ENCODE measurements around the gene NLRC3.

NLRC3 gene

DNA sequence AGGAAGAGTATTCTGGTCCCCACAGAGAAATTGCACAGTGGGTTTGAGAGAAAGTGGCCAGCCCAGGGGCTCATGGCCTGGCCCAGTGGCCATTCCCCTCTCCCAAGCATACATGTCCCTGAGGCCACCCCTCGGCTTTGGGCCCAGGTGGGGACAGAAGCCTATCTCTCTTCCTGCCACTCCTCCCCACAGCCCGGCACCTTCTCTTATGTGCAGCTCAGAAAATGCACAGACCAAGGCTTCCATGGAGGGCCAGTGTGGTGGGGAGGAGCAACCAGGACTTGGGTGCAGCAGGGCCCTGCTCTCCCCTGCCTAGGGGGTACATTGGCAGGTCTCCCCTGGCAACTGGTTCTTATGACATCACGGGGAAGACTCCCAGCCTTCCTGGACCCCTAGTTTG is 82.0 kb downstream of the NLRC3 start, which contains the start of gene C16orf90 (continued):
- TF ChIP-seq, protein P1, sequence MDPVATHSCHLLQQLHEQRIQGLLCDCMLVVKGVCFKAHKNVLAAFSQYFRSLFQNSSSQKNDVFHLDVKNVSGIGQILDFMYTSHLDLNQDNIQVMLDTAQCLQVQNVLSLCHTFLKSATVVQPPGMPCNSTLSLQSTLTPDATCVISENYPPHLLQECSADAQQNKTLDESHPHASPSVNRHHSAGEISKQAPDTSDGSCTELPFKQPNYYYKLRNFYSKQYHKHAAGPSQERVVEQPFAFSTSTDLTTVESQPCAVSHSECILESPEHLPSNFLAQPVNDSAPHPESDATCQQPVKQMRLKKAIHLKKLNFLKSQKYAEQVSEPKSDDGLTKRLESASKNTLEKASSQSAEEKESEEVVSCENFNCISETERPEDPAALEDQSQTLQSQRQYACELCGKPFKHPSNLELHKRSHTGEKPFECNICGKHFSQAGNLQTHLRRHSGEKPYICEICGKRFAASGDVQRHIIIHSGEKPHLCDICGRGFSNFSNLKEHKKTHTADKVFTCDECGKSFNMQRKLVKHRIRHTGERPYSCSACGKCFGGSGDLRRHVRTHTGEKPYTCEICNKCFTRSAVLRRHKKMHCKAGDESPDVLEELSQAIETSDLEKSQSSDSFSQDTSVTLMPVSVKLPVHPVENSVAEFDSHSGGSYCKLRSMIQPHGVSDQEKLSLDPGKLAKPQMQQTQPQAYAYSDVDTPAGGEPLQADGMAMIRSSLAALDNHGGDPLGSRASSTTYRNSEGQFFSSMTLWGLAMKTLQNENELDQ (tag by site-specific recombination; IDR thresholded peaks at IDR 0.05; ENCODE audit: low read depth), result no peak
- no peak for TF ChIP-seq ZNF629 (tag by site-specific recombination; IDR thresholded peaks at IDR 0.05)
- no peak for TF ChIP-seq KLF7 (tag by site-specific recombination; IDR thresholded peaks at IDR 0.05; ENCODE audit: borderline replicate concordance)
- TF ChIP-seq, protein P2, sequence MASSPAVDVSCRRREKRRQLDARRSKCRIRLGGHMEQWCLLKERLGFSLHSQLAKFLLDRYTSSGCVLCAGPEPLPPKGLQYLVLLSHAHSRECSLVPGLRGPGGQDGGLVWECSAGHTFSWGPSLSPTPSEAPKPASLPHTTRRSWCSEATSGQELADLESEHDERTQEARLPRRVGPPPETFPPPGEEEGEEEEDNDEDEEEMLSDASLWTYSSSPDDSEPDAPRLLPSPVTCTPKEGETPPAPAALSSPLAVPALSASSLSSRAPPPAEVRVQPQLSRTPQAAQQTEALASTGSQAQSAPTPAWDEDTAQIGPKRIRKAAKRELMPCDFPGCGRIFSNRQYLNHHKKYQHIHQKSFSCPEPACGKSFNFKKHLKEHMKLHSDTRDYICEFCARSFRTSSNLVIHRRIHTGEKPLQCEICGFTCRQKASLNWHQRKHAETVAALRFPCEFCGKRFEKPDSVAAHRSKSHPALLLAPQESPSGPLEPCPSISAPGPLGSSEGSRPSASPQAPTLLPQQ (tag by site-specific recombination; IDR thresholded peaks at IDR 0.05), result no peak

DNA sequence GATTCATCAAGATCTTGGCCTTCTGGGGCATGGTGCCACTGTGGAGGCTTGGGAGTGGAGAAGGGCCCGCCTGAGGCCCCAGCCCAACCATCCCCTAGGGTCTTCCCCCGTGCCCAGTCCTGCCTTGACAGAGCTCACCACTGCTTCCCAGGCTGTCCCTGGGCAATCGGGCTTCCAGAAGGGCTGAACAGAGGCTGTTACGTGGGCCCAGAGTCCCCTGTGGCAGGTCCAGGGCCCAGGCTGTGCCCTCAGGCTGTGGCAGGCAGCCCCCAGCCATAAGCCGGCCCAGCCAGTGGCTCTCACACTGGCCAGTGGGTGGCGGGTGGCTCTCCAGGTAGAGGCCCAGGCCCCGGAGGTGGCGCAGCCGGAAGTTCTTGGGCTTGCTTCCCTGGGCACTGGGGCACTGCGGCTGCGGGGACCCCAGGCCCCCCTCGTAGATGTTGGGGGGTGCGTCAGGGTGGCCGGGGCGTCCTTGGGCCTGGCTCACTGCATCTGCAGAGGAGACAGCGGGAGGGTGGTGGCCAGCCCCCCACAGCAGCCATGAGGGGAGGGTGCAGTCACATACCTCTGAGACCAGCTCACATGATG is 82.7 kb downstream of the NLRC3 start:
- CTCF ChIA-PET, result no interaction called here

DNA sequence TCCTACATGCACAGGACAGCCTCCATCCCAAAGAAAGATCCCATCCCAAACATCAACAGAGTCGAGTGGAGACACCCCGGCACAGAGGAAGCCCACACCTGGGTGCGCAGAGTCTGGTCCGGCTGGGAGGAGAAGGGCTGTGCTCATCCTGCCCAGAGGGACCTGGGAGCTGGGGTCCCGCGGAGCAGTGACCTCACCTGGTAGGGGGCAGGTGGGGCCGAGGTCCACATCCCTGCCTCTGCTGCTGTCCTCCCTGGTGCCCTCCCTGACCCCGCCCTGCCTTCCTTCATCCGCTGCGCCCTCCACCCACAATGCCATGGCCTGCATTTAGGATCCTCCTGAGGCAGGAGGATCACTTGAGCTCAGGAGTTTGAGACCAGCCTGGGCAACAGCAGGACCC is 84.8 kb downstream of the NLRC3 start:
- Histone ChIP-seq H3K27ac (ENCODE audit: extremely low read depth, low read depth, low read length) (no peak overlapping the region), H3K4me1 (ENCODE audit: control insufficient read depth, insufficient read depth, low read length) (no peaks in the 10 kb centered on the region), H3K9me3 (ENCODE audit: control insufficient read depth, insufficient read depth, low read depth, low read length) (no peaks in the 10 kb centered on the region), H3K36me3 (ENCODE audit: control insufficient read depth in 2 of 2, insufficient read depth in 1 of 2, low read length in 2 of 2) (peaks cover 0 to 7% of the 10 kb centered on the region in 2 experiments; a peak in 1 of 3 replicates), H3K4me3 (ENCODE audit: low read depth, low read length) (no peak overlapping the region)
- ChIA-PET POLR2A (no interaction called here), CTCF (interaction anchor here (0.6 kb wide), 1 partner anchor 96 kb away, joined by 4 read pairs; no protein-coding TSS in a partner anchor)
- TF ChIP-seq WT1 (tag by site-specific recombination; IDR thresholded peaks at IDR 0.05) (no peak), ZNF473 (tag by site-specific recombination; IDR thresholded peaks at IDR 0.05) (no peak), ZNF585B (tag by site-specific recombination; IDR thresholded peaks at IDR 0.05) (no peak), ZNF792 (tag by site-specific recombination; IDR thresholded peaks at IDR 0.05) (no peak), ZNF132 (tag by site-specific recombination; IDR thresholded peaks at IDR 0.05; ENCODE audit: borderline replicate concordance) (no peak), ZNF341 (tag by site-specific recombination; IDR thresholded peaks at IDR 0.05; ENCODE audit: low read depth) (no peak), ZNF138 (tag by site-specific recombination; IDR thresholded peaks at IDR 0.05; ENCODE audit: borderline replicate concordance) (no peak)
- TF ChIP-seq, protein P3, sequence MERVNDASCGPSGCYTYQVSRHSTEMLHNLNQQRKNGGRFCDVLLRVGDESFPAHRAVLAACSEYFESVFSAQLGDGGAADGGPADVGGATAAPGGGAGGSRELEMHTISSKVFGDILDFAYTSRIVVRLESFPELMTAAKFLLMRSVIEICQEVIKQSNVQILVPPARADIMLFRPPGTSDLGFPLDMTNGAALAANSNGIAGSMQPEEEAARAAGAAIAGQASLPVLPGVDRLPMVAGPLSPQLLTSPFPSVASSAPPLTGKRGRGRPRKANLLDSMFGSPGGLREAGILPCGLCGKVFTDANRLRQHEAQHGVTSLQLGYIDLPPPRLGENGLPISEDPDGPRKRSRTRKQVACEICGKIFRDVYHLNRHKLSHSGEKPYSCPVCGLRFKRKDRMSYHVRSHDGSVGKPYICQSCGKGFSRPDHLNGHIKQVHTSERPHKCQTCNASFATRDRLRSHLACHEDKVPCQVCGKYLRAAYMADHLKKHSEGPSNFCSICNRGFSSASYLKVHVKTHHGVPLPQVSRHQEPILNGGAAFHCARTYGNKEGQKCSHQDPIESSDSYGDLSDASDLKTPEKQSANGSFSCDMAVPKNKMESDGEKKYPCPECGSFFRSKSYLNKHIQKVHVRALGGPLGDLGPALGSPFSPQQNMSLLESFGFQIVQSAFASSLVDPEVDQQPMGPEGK (tag by site-specific recombination; IDR thresholded peaks at IDR 0.05), result no peak
- TF ChIP-seq, protein P2 (tag by site-specific recombination; IDR thresholded peaks at IDR 0.05), result no peak
- TF ChIP-seq, protein P4, sequence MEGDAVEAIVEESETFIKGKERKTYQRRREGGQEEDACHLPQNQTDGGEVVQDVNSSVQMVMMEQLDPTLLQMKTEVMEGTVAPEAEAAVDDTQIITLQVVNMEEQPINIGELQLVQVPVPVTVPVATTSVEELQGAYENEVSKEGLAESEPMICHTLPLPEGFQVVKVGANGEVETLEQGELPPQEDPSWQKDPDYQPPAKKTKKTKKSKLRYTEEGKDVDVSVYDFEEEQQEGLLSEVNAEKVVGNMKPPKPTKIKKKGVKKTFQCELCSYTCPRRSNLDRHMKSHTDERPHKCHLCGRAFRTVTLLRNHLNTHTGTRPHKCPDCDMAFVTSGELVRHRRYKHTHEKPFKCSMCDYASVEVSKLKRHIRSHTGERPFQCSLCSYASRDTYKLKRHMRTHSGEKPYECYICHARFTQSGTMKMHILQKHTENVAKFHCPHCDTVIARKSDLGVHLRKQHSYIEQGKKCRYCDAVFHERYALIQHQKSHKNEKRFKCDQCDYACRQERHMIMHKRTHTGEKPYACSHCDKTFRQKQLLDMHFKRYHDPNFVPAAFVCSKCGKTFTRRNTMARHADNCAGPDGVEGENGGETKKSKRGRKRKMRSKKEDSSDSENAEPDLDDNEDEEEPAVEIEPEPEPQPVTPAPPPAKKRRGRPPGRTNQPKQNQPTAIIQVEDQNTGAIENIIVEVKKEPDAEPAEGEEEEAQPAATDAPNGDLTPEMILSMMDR (tag by site-specific recombination; IDR thresholded peaks at IDR 0.05), result no peak
- TF ChIP-seq, protein P5, sequence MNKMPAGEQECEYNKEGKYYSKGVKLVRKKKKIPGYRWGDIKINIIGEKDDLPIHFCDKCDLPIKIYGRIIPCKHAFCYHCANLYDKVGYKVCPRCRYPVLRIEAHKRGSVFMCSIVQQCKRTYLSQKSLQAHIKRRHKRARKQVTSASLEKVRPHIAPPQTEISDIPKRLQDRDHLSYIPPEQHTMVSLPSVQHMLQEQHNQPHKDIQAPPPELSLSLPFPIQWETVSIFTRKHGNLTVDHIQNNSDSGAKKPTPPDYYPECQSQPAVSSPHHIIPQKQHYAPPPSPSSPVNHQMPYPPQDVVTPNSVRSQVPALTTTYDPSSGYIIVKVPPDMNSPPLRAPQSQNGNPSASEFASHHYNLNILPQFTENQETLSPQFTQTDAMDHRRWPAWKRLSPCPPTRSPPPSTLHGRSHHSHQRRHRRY (tag by site-specific recombination; IDR thresholded peaks at IDR 0.05), result no peak

More for the DNA sequence above, 82.7 kb downstream of the NLRC3 start:
- H3K9me3 ChIP-seq (ENCODE audit: control insufficient read depth, insufficient read depth, low read depth, low read length), result no peaks in the 10 kb centered on the region
- TF ChIP-seq, protein P6, sequence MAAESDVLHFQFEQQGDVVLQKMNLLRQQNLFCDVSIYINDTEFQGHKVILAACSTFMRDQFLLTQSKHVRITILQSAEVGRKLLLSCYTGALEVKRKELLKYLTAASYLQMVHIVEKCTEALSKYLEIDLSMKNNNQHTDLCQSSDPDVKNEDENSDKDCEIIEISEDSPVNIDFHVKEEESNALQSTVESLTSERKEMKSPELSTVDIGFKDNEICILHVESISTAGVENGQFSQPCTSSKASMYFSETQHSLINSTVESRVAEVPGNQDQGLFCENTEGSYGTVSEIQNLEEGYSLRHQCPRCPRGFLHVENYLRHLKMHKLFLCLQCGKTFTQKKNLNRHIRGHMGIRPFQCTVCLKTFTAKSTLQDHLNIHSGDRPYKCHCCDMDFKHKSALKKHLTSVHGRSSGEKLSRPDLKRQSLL (tag by site-specific recombination; IDR thresholded peaks at IDR 0.05), result no peak
- TF ChIP-seq ZNF274 (IDR thresholded peaks at IDR 0.05; ENCODE audit: low read length) (no peak), ZNF274 (tag by site-specific recombination; IDR thresholded peaks at IDR 0.05; ENCODE audit: borderline replicate concordance) (no peak), ZNF549 (tag by site-specific recombination; IDR thresholded peaks at IDR 0.05) (no peak)
- H3K27ac ChIP-seq (ENCODE audit: extremely low read depth, low read depth, low read length), result no peak overlapping the region
- no peak overlapping the region for H3K4me3 ChIP-seq (ENCODE audit: low read depth, low read length)
- no peaks in the 10 kb centered on the region for H3K4me1 ChIP-seq (ENCODE audit: control insufficient read depth, insufficient read depth, low read length)
- POLR2A ChIA-PET, result no interaction called here
- no peaks in the 10 kb centered on the region for H3K36me3 ChIP-seq (ENCODE audit: control insufficient read depth in 2 of 2, insufficient read depth in 1 of 2, low read length in 2 of 2)
